Gastroesophageal sphincter (tissue), 4 donors: ENCODE results near the gene SMAD2. TPM values are rescaled to one million over a fixed set of nuclear protein-coding genes. Genes with fewer than 3 reads are reported as not detected.
A peak's percentile ranks its signal among the peaks of the same experiment; 100 is the strongest.

ENCODE experiments used
- ATAC-seq: fragments of 150-250 bp; one replicate; pipeline ENCODE4 v1.9.1; 2016; ENCODE audit warnings: mild to moderate bottlenecking, moderate library complexity
- H3K27ac ChIP-seq, 4 donors: fragments of 200-600 bp; sonication (generic) in 3 of 4; 1 replicate in 3 of 4; 2 replicates in 1 of 4; pipeline ENCODE4 v1.5.1; 2016 to 2019
- H3K27me3 ChIP-seq: fragments of 200-600 bp; sonication (generic); one replicate; pipeline ENCODE4 v1.5.1; 2019
- H3K36me3 ChIP-seq, 2 donors: fragments of 200-600 bp; sonication (generic); one replicate each; pipeline ENCODE4 v1.5.1; 2019; ENCODE audit warnings: control low read depth in 1 of 2
- H3K4me1 ChIP-seq, 3 donors: fragments of 200-600 bp; sonication (generic); 1 replicate in 2 of 3; 2 replicates in 1 of 3; pipeline ENCODE4 v1.5.1; 2016 to 2019; ENCODE audit warnings: control low read depth in 2 of 3
- H3K4me3 ChIP-seq, 2 donors: fragments of 200-600 bp; sonication (generic); one replicate each; pipeline ENCODE4 v1.5.1; 2019; ENCODE audit warnings: mild to moderate bottlenecking in 1 of 2, moderate library complexity in 1 of 2
- H3K9me3 ChIP-seq, 3 donors: fragments of 200-600 bp; sonication (generic); one replicate each; pipeline ENCODE4 v1.5.1; 2017 to 2019; ENCODE audit warnings: control low read depth in 2 of 3
- EP300 ChIP-seq: sonication (generic); formaldehyde crosslinking; IDR thresholded peaks from one replicate; pipeline ENCODE4 v1.6.1; 2017; ENCODE audit warnings: antibody characterized with exemption, mild to moderate bottlenecking
- POLR2A ChIP-seq, 2 donors: fragments of 450-650 bp; IDR thresholded peaks; one replicate each; pipeline ENCODE4 v1.6.1; 2017; ENCODE audit warnings: antibody characterized with exemption in 2 of 2, mild to moderate bottlenecking in 2 of 2, moderate library complexity in 1 of 2
- POLR2AphosphoS5 ChIP-seq: sonication (generic); formaldehyde crosslinking; IDR thresholded peaks from one replicate; pipeline ENCODE4 v1.6.1; 2017; ENCODE audit warnings: antibody characterized with exemption
- WGBS, 2 donors: methylation state at CpG; one replicate each; pipeline ENCODE4 v1.1.5; 2018; ENCODE audit warnings: low coverage in 1 of 2; 5-methylcytosine and 5-hydroxymethylcytosine counted together
- total RNA-seq, 4 donors: library from RNA; depleted of rRNA; stranded (reverse); fragments of >200 nt; gene quantifications; one replicate each; pipeline ENCODE4 v1.1.0, GENCODE V29; 2016
- TF ChIP-seq, protein P1 (sequence below), 4 experiments: fragments of 200-600 bp in 2 of 4; fragments of 450-650 bp in 2 of 4; sonication (generic) in 1 of 4; IDR thresholded peaks; one replicate each; pipeline ENCODE4 v1.5.1; 2017 to 2019; ENCODE audit warnings: antibody characterized with exemption in 4 of 4, mild to moderate bottlenecking in 2 of 4, moderate library complexity in 2 of 4

SMAD2 gene
- total RNA-seq, 4 donors from 2014 or later, result 76.5 to 143 (median 109) TPM

DNA sequence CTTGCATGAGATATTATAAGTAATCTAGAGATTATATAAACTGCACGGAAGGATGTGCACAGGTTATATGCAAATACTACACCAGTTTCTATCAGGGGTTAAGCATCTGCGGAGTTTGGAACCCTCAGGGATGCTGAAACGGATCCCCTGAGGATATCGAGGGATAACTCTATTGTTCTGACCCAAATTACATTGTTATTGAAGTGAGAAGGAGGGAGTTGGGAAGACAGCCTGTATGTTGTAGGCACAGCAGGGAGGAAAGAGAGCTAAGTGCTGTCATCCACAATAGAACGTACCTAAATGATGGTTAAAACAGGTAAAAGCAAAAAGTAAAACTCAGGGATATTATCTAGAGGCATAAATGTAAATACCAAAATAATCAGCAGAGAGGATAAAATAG lies 44.6 kb upstream of the SMAD2 start:
- Histone ChIP-seq H3K36me3 (no peaks in the 10 kb centered on the region), H3K27me3 (no peaks in the 10 kb centered on the region), H3K27ac (no peak overlapping the region), H3K9me3 (no peaks in the 10 kb centered on the region), H3K4me3 (no peak overlapping the region), H3K4me1 (no peaks in the 10 kb centered on the region)
- 64 to 66% methylated on average over 5 of the region's 5 CpGs for WGBS, 2 donors
- TF ChIP-seq POLR2AphosphoS5 (no peak), POLR2A (IDR thresholded peaks at IDR 0.05) (no peak), EP300 (no peak)
- TF ChIP-seq, protein P1, sequence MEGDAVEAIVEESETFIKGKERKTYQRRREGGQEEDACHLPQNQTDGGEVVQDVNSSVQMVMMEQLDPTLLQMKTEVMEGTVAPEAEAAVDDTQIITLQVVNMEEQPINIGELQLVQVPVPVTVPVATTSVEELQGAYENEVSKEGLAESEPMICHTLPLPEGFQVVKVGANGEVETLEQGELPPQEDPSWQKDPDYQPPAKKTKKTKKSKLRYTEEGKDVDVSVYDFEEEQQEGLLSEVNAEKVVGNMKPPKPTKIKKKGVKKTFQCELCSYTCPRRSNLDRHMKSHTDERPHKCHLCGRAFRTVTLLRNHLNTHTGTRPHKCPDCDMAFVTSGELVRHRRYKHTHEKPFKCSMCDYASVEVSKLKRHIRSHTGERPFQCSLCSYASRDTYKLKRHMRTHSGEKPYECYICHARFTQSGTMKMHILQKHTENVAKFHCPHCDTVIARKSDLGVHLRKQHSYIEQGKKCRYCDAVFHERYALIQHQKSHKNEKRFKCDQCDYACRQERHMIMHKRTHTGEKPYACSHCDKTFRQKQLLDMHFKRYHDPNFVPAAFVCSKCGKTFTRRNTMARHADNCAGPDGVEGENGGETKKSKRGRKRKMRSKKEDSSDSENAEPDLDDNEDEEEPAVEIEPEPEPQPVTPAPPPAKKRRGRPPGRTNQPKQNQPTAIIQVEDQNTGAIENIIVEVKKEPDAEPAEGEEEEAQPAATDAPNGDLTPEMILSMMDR (IDR thresholded peaks at IDR 0.05), result no peak
- no peak for ATAC-seq

GRCh38 chr18:47970664-47971531 lies 40.4 kb upstream of the SMAD2 start:
- ATAC-seq, result no peak
- H3K36me3 ChIP-seq, result no peaks in the 10 kb centered on the region
- WGBS, 2 donors, result 73 to 74% methylated on average over 6 to 9 of the region's 9 CpGs

DNA sequence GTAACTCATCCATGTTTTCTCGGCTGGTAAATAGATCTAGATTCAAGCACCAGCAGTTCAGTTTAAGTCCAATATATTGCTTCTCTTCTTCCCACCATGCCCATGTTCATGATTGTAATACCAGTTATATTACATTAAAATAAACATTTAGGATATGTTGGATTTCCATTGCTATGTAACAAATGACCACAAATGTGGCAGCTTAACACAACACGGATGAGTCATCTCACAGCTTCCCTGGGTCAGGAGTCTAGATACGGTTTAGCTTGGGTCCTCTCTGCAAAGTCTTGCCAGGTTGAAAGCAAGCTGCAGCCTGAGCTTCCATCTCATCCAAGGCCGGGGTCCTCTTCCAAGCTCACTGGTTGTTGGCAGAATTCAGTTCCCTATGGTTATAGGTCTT lies 39.4 kb upstream of the SMAD2 start:
- H3K27ac ChIP-seq, result no peak overlapping the region
- no peaks in the 10 kb centered on the region for H3K36me3 ChIP-seq
- H3K4me1 ChIP-seq, result peaks cover 0 to 15% (median 0%) of the 10 kb centered on the region in 3 donors
- no peak for ATAC-seq
- H3K4me3 ChIP-seq, result no peak overlapping the region
- WGBS, 2 donors, result 68 to 72% methylated on average over 2 to 4 of the region's 4 CpGs
- no peaks in the 10 kb centered on the region for H3K9me3 ChIP-seq
- H3K27me3 ChIP-seq, result no peaks in the 10 kb centered on the region
- TF ChIP-seq POLR2AphosphoS5 (no peak), POLR2A (IDR thresholded peaks at IDR 0.05) (no peak), EP300 (no peak)
- TF ChIP-seq, protein P1 (IDR thresholded peaks at IDR 0.05), result no peak

More at GRCh38 chr18:47970664-47971531, 40.4 kb upstream of the SMAD2 start:
- no peak overlapping the region for H3K27ac ChIP-seq
- H3K27me3 ChIP-seq, result no peaks in the 10 kb centered on the region
- H3K4me3 ChIP-seq, result no peak overlapping the region
- TF ChIP-seq POLR2A (IDR thresholded peaks at IDR 0.05) (no peak), EP300 (no peak), POLR2AphosphoS5 (no peak)
- TF ChIP-seq, protein P1 (IDR thresholded peaks at IDR 0.05), result no peak
- no peaks in the 10 kb centered on the region for H3K9me3 ChIP-seq
- peaks cover 0 to 15% (median 0%) of the 10 kb centered on the region in 3 donors for H3K4me1 ChIP-seq

DNA sequence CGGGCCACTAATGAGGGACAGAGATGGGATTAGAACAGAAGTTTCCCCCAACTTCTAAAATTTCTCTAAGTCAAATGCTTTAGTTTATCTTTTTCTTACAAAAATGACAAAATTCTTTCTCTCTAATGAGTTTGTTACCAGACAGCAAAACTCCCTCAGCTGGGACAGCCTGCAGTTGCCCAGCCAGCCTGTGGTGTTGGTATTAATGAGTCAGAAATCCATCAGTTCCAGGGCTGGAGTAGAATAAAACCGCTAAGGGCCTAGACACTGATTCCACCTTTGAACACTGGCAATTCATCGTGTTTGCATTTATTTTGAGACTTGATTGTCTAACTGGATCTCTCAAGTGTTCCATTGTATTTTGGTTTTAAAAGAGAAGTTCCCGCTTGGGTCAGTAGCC lies 38.3 kb upstream of the SMAD2 start:
- Histone ChIP-seq H3K4me3 (no peak overlapping the region), H3K36me3 (no peaks in the 10 kb centered on the region), H3K9me3 (no peaks in the 10 kb centered on the region), H3K27ac (peak overlapping the region in 3 of 4 donors; percentile 19 to 53 (median 21)), H3K4me1 (peaks cover 0 to 15% (median 0%) of the 10 kb centered on the region in 3 donors), H3K27me3 (no peaks in the 10 kb centered on the region)
- WGBS, 2 donors, result 68 to 69% methylated on average over 4 of the region's 4 CpGs
- TF ChIP-seq, protein P1 (IDR thresholded peaks at IDR 0.05), result no peak
- TF ChIP-seq POLR2A (IDR thresholded peaks at IDR 0.05) (no peak), POLR2AphosphoS5 (no peak), EP300 (no peak)
- ATAC-seq, result no peak
